PFSK-1 (cell line): ENCODE measurements around the gene TRMT6.

Experiments
- FOXP2 ChIP-seq: optimal IDR thresholded peaks from 2 replicates; pipeline ENCODE3; 2011; ENCODE audit warnings: borderline replicate concordance, control low read depth, inconsistent platforms; ENCODE audit not compliant: insufficient read depth; ENCODE audit errors: extremely low read length, extremely low read depth
- POLR2AphosphoS5 ChIP-seq: IDR thresholded peaks from 2 replicates; pipeline ENCODE4 v1.6.1; 2012; ENCODE audit warnings: low read depth, mild to moderate bottlenecking, control low read depth, low read length, moderate library complexity
- SIN3A ChIP-seq: IDR thresholded peaks from 2 replicates; pipeline ENCODE4 v1.6.1; 2012; ENCODE audit warnings: mild to moderate bottlenecking, low read length, moderate library complexity, borderline replicate concordance; ENCODE audit not compliant: insufficient read depth
- TAF1 ChIP-seq: IDR thresholded peaks from 2 replicates; pipeline ENCODE4 v1.6.1; 2012; ENCODE audit warnings: low read length, control low read depth, borderline replicate concordance; ENCODE audit not compliant: insufficient read depth
- TF ChIP-seq, protein P1 (sequence below), 2 experiments: IDR thresholded peaks; 2 replicates each; pipeline versions ENCODE4 v1.6.1 to v1.8.0; 2011 to 2012; ENCODE audit warnings: low read depth in 2 of 2, low read length in 2 of 2, control low read depth in 1 of 2, inconsistent platforms in 1 of 2, mild to moderate bottlenecking in 1 of 2, moderate library complexity in 1 of 2; ENCODE audit not compliant: insufficient read depth in 1 of 2

TRMT6 gene

DNA sequence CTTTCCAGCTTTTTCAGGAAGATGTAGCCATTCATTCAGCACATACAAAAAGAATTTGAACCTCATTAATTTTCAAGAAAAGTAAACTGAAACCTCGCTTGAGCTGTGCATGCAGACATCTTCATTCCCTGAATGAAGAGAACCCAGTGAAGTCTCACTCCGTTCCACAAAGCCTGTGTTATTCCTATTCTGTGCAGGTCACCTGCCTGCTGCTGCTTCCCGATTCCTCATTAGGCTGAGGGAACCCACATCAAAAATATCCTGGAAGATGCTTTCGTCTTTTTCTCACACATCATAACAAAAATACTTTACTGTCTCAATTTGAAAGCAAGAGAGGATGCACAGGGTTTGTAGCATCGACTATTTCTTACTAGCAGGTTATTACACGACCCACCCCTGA is 40.1 kb downstream of the TRMT6 start:
- TF ChIP-seq TAF1: no peak
- no peak for TF ChIP-seq POLR2AphosphoS5
- no peak for TF ChIP-seq SIN3A
- no peak for TF ChIP-seq FOXP2
- TF ChIP-seq, protein P1, sequence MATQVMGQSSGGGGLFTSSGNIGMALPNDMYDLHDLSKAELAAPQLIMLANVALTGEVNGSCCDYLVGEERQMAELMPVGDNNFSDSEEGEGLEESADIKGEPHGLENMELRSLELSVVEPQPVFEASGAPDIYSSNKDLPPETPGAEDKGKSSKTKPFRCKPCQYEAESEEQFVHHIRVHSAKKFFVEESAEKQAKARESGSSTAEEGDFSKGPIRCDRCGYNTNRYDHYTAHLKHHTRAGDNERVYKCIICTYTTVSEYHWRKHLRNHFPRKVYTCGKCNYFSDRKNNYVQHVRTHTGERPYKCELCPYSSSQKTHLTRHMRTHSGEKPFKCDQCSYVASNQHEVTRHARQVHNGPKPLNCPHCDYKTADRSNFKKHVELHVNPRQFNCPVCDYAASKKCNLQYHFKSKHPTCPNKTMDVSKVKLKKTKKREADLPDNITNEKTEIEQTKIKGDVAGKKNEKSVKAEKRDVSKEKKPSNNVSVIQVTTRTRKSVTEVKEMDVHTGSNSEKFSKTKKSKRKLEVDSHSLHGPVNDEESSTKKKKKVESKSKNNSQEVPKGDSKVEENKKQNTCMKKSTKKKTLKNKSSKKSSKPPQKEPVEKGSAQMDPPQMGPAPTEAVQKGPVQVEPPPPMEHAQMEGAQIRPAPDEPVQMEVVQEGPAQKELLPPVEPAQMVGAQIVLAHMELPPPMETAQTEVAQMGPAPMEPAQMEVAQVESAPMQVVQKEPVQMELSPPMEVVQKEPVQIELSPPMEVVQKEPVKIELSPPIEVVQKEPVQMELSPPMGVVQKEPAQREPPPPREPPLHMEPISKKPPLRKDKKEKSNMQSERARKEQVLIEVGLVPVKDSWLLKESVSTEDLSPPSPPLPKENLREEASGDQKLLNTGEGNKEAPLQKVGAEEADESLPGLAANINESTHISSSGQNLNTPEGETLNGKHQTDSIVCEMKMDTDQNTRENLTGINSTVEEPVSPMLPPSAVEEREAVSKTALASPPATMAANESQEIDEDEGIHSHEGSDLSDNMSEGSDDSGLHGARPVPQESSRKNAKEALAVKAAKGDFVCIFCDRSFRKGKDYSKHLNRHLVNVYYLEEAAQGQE (IDR thresholded peaks at IDR 0.05; ENCODE audit: insufficient read depth in 1 of 2, low read depth in 2 of 2, low read length in 2 of 2): no peak

DNA sequence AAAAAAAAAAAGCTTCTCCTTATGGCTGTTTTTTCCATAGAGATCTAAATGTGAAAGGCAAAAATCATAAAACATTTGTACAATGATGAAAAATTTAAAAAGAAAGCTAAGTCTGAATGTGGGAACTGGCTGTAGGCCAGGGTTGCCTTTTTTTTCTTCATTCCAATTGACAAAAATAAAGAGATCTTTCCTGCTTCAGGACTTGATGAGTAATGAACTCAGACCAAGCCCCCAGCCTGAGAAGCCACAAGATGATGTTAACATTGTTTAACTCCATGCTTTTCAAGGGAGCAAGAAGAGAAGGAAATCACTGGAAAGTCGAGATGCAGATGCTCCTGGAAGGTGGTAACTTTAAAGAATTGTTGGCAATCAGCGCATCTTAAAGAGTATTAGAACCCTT is 41.4 kb downstream of the TRMT6 start:
- TF ChIP-seq SIN3A (no peak), TAF1 (no peak), POLR2AphosphoS5 (no peak), FOXP2 (no peak)
- TF ChIP-seq, protein P1 (IDR thresholded peaks at IDR 0.05; ENCODE audit: insufficient read depth in 1 of 2, low read depth in 2 of 2, low read length in 2 of 2): no peak

DNA sequence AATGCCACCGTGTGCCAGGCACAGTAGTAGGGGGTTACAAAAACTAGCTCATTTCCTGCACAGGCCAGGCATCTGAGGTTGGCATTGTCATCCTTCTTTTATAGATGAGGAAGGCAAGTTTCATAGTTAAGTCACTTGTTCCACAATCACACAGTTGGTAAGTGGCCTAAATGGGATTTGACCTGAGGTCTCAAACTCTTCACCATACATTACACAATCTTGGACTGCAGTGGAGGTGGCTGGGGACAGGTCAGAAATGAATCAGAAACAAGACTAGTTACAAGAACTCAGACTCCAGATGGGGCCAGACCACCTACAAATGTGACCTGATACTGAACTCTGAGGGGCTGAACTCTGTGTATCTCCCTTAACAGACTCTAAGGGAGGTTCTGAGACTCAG is 49.4 kb downstream of the TRMT6 start:
- TF ChIP-seq FOXP2: no peak
- TF ChIP-seq, protein P1 (IDR thresholded peaks at IDR 0.05; ENCODE audit: insufficient read depth in 1 of 2, low read depth in 2 of 2, low read length in 2 of 2): no peak
- no peak for TF ChIP-seq POLR2AphosphoS5
- no peak for TF ChIP-seq SIN3A
- no peak for TF ChIP-seq TAF1

DNA sequence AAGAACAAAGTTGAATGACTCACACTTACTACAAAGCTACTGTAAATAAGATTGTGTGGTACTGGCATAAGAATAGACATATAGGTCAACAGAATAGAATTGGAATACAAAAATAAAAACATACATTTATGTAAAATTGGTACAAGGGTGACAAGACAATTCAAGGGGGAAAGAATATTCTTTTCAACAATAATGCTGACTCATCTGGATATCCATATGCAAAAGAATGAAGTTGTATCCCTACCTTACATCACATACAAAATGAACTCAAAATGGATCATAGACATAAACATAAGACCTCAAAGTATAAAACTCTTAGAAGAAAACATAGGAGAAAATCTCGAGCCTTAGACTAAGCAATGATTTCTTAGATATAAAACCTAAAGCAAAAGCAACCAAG is 50.9 kb downstream of the TRMT6 start:
- TF ChIP-seq FOXP2 (no peak), POLR2AphosphoS5 (no peak), TAF1 (no peak)
- TF ChIP-seq, protein P1 (IDR thresholded peaks at IDR 0.05; ENCODE audit: insufficient read depth in 1 of 2, low read depth in 2 of 2, low read length in 2 of 2): no peak

DNA sequence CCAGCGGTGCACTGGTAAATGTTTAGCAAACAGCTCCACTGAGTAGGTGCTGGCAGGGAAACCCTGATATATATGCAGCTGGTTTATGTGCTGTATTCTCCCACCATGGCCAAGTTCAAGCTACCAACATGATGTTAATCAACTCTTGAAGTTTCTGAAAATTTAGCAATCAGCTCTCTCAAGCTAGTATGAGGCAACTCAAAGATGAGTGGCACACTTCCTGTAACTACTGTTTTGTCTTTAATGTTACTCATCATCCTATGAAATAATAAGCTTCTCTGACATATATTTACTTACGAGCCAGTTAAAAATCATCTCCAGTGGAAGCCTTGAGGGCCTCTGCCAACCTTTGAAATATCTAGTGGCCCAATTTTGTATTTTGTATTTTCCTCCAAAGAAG is 54.7 kb downstream of the TRMT6 start:
- no peak for TF ChIP-seq POLR2AphosphoS5
- TF ChIP-seq, protein P1 (IDR thresholded peaks at IDR 0.05; ENCODE audit: insufficient read depth in 1 of 2, low read depth in 2 of 2, low read length in 2 of 2): no peak
- no peak for TF ChIP-seq FOXP2
- no peak for TF ChIP-seq TAF1
- TF ChIP-seq SIN3A: no peak
